Skin epidermis (tissue), 12 donors: ENCODE results near the gene LPP.
"Not testable (repeated sequence)": the region's sequence is repeated elsewhere in the genome, so short reads cannot be mapped to it uniquely, and the experiment has no call there.

ENCODE experiments used
- H3K27ac ChIP-seq, 21 experiments: fragments of 200-600 bp; sonication (generic) in 11 of 21; one replicate each; pipeline ENCODE4 v1.5.0; 2020; ENCODE audit warnings: mild to moderate bottlenecking in 3 of 21, inconsistent platforms in 2 of 21, moderate library complexity in 2 of 21
- H3K4me3 ChIP-seq, 7 experiments: fragments of 200-600 bp; sonication (generic) in 2 of 7; one replicate each; pipeline ENCODE4 v1.5.0; 2020; ENCODE audit warnings: inconsistent platforms in 2 of 7, mild to moderate bottlenecking in 2 of 7, moderate library complexity in 1 of 7

Gene LPP

DNA sequence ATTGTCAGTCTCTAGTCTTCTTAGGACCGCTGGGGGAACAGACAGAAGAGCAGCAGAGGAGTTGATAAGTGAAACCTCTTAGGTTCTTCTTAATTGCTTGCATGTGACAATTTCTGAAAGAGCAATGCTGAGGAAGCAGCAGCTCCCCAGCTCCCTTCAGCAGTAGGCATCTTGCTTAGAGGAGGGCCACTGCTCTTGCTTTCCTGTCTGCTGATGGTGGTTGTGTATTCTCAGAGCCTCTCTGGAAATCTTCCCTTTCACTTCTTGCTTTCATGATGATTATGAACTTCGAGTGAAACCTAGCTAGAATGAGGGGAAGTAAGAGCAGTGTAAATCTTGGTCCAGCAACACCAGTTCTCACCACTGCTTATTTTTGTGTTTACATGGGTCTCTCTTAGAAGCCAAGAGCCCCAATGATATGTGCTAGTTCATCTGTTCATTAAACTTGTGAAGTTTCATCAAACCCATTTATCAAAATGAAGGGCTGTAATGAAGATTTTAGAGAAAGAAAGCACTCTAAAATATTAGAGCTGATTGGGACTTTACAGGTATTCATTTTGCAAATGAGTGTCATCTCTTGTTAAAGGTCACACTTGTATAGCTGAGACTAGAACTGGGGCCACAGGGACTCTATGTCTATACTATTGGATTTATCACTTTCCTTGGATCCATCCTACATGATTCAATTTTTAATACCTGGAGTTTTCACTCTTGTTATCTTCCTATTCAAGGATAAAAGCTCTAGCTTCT is 246.7 kb downstream of the LPP start:
- Histone ChIP-seq H3K4me3 (no peak overlapping the region), H3K27ac (peak overlapping the region in 5 of 21 experiments; percentile 11 to 63 (median 35))

DNA sequence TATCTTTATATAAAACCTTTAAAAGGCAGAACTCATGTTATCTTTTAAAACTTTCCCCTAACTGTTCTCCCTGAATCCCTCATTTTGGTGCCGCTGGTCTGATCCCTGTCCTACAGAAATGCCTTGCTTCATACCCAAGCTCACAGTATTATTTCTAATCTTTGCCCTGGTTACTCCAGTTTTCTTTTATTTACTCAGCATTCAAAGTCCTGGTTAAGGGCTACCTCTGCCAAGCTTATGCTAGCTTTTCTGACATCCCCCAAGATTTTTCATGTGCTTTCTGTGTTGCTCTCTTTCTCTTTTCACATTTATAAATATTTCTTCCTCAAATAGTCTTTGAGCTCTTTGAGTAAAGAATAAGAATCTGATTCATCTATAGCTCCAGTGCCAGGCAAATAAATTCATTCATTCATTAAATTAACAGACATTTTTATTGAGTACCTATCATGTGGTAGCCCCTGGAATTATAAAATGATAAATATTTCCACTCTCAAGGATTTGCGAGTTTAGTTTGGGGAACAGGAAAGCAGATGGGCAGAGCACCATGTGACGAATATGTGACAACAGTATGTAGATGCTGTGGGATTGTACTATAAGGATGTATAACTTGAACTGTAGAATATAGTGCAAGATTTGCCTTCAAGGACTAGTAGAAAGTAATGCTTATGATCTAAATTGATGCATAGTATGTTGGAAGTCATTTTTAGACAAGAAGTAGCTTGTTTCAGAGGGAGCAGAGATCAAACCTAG is 247.5 kb downstream of the LPP start:
- Histone ChIP-seq H3K27ac (peak overlapping the region in 4 of 21 experiments; percentile 11 to 63 (median 46)), H3K4me3 (no peak overlapping the region)

DNA sequence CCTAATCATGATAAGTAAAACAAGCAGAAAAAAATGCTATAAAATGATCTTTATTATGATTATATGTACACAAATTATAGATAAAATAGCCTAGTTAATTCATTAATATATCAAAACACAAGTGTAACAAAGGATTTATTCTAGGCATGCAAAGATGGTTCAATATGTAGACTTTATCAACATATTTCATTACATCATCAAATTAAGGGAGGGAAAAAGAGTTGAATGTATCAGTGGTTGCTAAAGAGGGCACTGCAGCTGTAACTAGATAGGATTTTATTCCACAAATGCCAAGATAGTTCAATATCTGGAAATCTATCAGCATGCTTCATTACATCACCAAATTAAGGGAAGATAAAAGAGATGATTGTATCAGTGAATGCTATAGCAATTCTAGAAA is 248.3 kb downstream of the LPP start:
- Histone ChIP-seq H3K27ac (no peak overlapping the region), H3K4me3 (no peak overlapping the region)

DNA sequence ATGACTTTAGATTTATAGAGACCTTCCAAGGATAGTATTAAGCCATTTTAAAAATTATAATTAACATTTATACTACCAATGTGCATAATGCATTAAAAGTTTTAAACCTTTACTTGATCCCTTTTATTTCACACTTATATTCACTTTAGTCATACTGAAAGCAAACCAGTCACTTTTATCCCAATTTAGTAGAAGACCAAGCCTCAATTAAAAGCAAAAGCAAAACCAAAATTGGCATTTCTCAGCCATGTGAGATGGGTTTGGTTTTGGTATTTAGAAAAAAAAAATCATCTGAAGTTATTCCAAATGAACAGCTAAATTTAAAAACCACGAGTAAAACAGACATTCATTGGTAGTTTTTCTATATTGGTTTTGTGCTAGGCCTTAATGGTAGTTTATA is 249.4 kb downstream of the LPP start:
- H3K27ac ChIP-seq: peak overlapping the region in 1 of 21 experiments; percentile 33
- H3K4me3 ChIP-seq: no peak overlapping the region

- no peak overlapping the region for H3K27ac ChIP-seq
- H3K4me3 ChIP-seq: no peak overlapping the region
These were observed 250.2 kb downstream of the LPP start for GRCh38 chr3:188404124-188404523.

GRCh38 chr3:188404701-188405100 is 250.7 kb downstream of the LPP start:
- Histone ChIP-seq H3K27ac (no peak overlapping the region), H3K4me3 (no peak overlapping the region)

- H3K27ac ChIP-seq: no peak overlapping the region
- H3K4me3 ChIP-seq: no peak overlapping the region
These were observed 253.4 kb downstream of the LPP start for GRCh38 chr3:188407158-188407880.

DNA sequence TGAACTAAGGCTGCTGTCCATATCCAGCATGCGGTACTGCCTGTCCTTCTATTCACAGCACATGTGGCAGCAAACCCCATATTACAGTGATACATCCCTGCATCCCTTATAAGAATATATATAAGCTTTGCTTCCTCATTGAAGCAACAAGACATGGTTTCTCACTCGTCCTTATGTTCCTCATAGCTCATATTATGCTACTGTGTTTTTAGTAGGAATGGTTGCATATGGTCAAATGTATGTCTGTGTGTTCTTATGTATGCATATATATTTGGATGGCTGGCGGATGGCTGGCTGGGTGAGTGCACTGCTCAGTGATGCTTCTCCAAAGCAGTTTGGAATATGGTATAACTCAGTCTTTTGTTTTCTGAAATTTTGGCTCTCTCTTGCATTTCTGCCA is 254.9 kb downstream of the LPP start:
- no peak overlapping the region for H3K4me3 ChIP-seq
- H3K27ac ChIP-seq: no peak overlapping the region

- no peak overlapping the region for H3K27ac ChIP-seq
- H3K4me3 ChIP-seq: no peak overlapping the region
These were observed 257.8 kb downstream of the LPP start for GRCh38 chr3:188411750-188412149.

GRCh38 chr3:188415196-188415595 is 261.2 kb downstream of the LPP start:
- no peak overlapping the region for H3K4me3 ChIP-seq
- no peak overlapping the region for H3K27ac ChIP-seq

- no peak overlapping the region for H3K4me3 ChIP-seq
- no peak overlapping the region for H3K27ac ChIP-seq
These were observed 262.1 kb downstream of the LPP start for GRCh38 chr3:188416041-188416440.

GRCh38 chr3:188417271-188417696 is 263.3 kb downstream of the LPP start:
- Histone ChIP-seq H3K27ac (no peak overlapping the region), H3K4me3 (no peak overlapping the region)

- Histone ChIP-seq H3K4me3 (no peak overlapping the region), H3K27ac (no peak overlapping the region)
These were observed 263.8 kb downstream of the LPP start for GRCh38 chr3:188417766-188418165.

DNA sequence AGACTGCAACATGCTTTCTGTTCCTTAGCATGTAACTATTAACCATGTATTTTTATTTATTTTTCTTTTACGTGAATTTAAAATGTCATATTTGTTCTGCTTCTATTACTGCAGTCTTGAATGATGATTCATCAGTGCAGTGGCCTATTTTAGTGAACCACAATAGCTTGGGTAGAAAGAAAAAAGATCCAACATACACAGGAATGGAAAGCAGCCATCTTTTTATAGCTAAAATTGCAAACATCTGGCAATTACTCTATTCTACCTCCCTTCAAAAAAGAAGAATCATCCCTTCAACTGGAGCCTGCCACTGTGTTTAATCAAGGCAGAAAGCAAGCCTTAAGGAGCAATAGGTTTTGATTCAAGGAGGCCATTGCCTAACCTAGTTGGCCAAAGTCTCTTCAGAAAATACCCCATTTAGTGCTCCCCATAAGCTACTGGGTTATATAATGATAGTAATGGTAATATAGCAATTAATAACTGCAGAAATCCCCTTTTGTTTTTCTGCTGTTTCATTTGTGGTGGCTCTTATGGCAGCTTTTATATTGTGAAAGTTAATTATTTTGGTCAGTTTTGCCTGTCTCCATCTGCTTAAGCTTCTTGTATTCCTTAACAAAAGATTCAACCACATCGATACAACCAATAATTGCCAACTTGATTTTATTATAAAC is 267.3 kb downstream of the LPP start:
- Histone ChIP-seq H3K4me3 (no peak overlapping the region), H3K27ac (peak overlapping the region in 17 of 21 experiments; percentile 0 to 74 (median 55))

DNA sequence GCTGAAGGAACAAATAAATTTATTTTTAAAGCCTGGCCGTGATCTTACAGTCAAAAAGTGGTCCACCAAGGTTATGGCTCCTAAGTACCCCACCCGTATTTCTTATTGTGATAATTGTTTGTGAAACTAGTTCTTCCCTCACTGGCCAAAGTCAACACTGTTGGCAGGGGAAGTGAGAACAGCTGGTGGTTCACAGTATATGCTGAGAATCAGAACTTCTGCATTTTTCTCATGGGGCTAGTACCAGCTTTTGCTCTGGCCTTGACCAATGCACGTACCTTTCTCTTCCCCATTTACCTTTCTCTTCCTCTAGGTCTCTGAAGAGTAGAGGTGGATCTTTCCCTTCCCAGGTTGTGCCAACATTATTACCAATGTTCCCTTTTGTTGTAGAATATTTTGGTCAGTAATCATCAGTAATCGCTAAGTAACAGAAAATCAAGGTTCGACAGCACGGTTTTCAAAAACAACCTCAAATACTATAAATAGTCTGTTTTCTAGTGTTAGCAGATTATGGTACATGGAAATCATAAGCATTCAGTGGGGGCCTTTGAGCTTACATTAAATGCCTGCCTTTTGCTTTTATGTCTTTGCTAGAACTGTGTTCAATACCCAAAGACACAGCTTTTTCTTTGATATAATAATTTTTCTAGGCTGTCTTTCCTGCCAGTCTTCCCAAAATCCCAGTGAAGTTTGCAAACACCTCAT is 268.0 kb downstream of the LPP start:
- H3K27ac ChIP-seq: peak overlapping the region in 17 of 21 experiments; percentile 0 to 74 (median 55)
- H3K4me3 ChIP-seq: no peak overlapping the region

DNA sequence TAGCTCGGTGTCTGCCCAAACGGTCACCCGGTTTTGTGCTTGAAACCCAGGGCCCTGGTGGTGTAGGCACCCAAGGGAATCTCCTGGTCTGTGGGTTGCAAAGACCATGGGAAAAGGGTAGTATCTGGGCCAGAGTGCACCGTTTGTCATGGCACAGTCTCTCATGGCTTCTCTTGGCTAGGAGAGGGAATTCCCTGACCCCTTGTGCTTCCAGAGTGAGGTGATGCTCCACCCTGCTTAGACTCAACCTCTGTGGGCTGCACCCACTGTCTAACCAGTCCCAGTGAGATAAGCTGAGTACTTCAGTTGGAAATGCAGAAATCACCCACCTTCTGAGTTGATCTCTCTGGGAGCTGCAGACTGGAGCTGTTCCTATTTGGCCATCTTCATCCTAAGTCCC is 274.0 kb downstream of the LPP start:
- not testable (repeated sequence) for H3K27ac ChIP-seq

GRCh38 chr3:188431040-188431439 is 277.1 kb downstream of the LPP start:
- Histone ChIP-seq H3K4me3 (no peak overlapping the region), H3K27ac (peak overlapping the region in 1 of 21 experiments; percentile 17)

More for the DNA sequence above, 274.0 kb downstream of the LPP start:
- H3K4me3 ChIP-seq: not testable (repeated sequence)

GRCh38 chr3:188431553-188431952 is 277.6 kb downstream of the LPP start:
- Histone ChIP-seq H3K4me3 (no peak overlapping the region), H3K27ac (peak overlapping the region in 1 of 21 experiments; percentile 17)

GRCh38 chr3:188432802-188433520 is 279.0 kb downstream of the LPP start:
- no peak overlapping the region for H3K4me3 ChIP-seq
- H3K27ac ChIP-seq: peak overlapping the region in 1 of 21 experiments; percentile 35
